Stimulated activated CD4-positive, alpha-beta T cell treated with anti-CD3 and anti-CD28 coated beads, Interleukin-2, amount 100 ng/mL, for 24 hours (primary cell): Measurements from ENCODE around the gene SLC22A25.
"Not testable (repeated sequence)": the region's sequence is repeated elsewhere in the genome, so short reads cannot be mapped to it uniquely, and the experiment has no call there.

Experiments used
- DNase-seq, 2 donors: peaks; one replicate each; pipeline ENCODE4 v3.0.0-alpha.2; 2020

SLC22A25 gene

DNA sequence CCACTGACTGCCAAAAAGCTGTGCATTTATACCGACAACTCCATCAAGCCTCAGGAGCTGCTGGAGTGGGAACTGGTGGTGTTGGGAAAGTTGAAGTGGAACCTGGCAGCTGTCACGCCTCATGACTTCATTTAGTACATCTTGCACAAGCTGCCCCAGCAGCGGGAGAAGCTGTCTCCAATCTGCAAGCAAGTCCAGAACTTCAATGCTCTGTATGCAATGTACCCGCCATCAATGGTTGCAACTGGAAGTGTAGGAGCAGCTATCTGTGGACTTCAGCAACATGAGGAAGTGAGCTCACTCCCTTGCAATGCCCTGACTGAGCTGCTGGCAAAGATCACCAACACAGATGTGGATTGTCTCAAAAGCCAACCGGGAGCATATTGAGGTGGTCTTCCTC, at the start of gene SLC22A25:
Gene SLC22A25 (minus strand): TSS at position 67 of the 400 bp plus-strand sequence. CDS start 13,947 bp downstream, outside the sequence.
- DNase-seq, result no peak

DNA sequence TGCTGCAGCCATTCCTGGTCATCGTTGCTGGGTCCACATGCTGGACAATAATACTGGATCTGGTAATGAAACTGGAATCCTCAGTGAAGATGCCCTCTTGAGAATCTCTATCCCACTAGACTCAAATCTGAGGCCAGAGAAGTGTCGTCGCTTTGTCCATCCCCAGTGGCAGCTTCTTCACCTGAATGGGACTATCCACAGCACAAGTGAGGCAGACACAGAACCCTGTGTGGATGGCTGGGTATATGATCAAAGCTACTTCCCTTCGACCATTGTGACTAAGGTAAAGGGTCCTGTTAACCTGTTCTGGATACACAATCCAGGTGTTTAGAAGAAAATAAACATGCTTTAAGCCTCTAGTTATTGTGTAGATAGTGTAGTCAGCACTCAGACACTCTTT, 46.9 kb upstream of the SLC22A25 start:
- DNase-seq, result no peak

DNA sequence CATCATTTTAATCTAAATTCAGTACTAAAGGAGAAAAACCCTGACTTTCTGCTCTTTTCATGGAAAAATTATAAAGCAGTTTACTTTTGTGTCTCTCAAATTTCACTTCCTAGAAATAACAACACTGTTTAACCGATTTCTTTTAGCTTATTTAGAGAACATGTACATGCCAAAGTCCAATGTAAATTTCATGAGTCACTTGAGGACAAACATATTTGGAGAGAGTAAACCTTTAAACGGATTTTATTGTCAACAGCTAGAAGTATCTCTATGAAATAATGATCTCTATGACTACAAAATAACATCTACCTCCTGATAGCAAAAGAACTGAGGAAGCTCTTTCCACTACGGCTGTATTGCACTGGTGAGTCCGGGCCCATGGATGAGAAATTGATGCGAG, 46.3 kb upstream of the SLC22A25 start:
- DNase-seq, result no peak

DNA sequence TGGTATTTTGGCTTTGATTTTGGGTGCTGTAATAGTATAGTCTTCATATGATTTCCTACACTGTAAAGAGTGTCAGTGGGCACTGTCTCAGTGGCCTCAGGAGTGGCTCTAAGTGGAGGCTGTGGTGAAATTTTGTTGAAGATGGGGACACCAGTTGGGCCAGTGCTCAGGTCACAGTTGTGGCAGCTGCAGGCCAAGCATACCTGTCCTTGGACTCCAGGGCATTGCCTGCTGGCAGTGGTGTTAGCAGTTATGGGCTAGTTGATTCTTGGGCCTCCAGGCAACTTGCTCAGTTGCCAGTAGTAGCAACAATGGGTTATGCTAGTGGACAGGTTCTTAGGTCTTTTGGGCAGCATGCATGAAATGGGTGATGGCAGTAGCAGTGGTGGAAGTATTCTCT, 39.2 kb upstream of the SLC22A25 start:
- DNase-seq, result no peak

DNA sequence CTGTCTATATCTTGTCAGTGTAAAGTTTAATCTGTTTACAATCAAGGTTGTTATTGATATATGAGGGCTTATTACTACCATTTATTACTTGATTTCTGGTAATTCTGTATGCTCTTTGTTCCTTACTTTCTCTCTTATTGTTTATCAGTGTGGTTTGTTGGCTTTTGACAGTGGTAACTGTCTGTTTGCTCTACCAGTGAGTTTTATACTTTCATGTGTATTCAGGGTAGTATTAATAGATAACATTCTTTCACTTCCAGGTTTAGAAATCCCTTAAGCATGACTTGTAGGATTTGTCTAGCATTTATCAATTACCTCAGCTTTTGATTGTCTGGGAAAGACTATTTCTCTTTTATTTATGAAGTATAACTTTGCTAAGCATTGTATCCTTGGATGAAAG, 37.5 kb upstream of the SLC22A25 start:
- no peak for DNase-seq

DNA sequence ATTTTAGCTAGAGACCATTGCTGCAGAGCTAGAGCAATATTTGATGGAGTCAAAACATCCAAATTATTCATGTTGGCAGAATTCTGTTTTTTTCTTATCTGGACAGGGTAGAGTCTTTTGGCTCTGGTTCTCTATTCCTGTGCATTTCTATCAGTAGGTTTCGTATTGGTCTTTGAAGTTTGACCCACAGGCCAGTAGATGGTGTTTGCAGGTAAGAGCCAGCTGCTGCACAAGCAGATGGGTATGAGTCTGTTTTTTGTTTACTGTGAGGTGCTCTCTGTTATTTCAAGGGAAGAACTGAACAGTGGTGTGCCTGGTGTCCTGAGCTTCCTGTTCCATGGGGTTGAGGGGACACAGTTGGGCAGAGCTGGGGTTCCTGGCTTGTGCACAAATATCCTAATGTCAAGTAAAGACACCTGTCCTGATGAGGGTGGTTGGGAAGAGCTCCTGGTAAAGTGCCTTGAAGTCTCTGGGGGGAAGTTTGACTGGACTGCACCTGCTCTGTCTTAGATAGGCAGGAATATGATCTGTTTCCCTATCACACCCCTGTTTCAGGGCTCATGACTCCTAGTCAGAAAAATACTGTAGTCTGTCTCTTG, 34.0 kb upstream of the SLC22A25 start:
- DNase-seq, result no peak

DNA sequence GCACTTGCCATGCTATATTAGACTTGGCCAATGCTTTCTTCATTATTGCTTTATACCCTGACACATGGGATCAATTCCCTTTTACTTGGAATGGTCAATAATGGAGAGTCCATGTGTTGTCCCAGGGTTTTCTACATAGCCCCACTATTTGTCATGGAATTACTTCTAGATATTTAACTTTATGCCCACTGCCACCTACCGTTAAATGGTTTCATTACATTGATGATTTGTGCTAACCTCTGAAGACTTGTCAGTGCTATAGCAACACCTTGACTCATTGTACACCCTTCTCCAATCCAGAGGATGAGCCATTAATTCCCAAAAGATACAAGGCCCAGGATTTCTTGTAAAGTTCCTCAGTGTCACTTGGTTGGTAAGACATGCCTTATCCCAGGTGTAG, 31.4 kb upstream of the SLC22A25 start:
- DNase-seq, result no peak

DNA sequence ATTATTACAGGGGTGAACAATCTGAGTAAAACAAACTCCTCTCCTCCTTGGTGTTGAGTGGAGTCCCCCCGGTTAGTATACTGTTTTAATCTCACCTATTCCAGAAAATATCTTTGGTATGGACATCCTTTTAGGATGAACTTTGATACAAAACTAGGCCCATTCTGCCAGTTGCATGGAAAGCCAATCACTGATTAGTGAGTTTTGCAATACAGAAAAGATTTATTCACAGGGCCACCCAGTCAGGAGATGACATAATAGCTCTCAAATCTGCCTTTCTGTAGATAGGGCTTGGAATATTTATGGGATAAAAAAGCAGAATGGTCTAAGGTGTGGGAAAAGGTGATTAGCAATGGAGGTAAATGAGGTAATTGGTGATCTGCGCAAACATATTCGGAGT, 30.3 kb upstream of the SLC22A25 start:
- DNase-seq, result no peak

DNA sequence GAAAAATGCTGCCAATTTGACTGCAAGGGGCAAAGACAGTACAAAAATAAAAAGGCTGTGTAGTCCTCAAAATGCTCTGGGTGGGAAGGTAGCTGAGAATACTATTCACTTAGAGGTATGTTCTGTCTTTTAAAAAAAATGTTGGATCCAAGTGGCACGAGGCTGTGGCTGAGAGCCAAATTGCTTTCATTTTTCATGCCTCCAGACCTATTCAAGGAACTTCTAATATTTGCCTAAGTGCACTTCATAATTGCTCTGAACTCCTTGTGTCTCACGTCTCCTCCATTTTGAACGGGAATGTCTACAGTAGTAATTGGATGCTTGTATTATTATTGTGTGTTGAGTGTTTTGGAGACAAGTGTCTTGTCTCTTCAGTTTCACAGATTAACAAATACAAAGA, 19.1 kb upstream of the SLC22A25 start:
- no peak for DNase-seq

DNA sequence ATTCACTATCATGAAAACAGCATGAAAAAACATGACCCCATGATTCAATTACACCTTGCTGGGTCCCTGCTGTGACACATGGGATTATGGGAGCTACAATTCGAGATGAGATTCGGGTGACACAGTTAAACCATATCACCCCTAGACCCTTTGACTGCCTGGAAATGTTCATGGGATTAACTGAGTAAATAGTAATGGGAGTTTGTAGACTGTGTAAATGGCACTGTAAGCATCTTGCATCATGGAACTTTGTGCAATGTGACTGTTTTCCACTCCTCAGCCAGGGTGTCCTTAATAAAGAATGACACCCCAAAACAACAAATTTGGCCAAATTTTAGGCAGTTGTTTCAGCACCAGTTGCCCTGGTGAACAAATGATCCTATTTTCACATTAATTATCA, 7.9 kb upstream of the SLC22A25 start:
- no peak for DNase-seq

DNA sequence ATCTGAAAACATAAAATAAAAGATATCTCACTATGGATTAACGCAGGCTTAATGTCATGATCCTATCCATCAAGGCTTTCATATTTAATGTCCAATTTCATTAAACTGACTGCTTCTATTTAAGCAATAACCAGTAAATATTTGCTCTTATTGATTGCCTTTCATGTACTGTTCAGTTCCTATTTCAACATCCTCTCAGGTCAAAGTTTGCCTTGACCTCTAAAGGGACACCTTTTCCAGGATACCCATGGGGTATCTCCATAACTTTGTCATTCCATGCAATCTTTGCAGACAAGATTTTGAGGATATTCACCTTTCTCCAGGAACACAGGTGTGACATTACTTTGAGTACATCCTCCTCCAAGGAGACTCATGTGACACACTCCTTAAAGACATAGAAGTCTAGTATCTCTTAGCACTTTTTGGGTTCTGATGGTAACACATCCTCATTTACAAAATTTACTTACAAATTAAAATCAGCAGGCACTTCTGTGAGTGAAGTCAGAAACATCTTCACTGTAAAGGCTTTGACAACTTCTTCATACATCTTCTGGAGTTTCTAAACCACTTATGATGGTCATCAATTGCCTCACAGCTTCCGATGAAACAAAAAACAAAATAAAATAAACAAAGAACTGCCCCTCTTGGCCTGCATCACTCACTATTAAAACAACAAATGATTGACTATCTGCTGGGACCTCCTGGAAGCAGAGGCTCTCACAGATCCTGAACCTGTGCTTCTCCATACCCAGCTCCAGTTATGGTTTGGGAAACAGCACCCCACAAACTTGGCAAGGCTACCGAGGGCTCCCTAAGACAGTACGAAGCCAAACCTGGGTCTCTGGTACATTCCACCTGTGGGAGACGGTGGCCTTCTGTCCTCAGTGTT, 7.0 kb upstream of the SLC22A25 start:
- DNase-seq, result no peak

DNA sequence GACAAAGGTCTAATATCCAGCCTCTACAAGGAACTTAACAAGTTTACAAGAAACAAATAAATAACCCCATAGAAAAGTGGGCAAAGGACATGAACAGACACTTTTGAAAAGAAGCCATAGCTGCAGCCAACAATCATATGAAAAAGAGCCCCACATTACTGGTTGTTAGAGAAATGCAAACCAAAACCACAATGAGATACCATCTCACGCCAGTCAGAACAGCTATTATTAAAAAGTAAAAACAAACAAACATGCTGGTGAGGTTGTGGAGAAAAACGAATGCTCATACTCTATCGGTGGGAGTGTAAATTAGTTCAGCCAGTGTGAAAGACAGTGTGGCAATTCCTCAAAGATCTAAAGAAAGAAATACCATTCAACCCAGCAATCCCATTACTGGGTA, 5.6 kb upstream of the SLC22A25 start:
- no peak for DNase-seq

DNA sequence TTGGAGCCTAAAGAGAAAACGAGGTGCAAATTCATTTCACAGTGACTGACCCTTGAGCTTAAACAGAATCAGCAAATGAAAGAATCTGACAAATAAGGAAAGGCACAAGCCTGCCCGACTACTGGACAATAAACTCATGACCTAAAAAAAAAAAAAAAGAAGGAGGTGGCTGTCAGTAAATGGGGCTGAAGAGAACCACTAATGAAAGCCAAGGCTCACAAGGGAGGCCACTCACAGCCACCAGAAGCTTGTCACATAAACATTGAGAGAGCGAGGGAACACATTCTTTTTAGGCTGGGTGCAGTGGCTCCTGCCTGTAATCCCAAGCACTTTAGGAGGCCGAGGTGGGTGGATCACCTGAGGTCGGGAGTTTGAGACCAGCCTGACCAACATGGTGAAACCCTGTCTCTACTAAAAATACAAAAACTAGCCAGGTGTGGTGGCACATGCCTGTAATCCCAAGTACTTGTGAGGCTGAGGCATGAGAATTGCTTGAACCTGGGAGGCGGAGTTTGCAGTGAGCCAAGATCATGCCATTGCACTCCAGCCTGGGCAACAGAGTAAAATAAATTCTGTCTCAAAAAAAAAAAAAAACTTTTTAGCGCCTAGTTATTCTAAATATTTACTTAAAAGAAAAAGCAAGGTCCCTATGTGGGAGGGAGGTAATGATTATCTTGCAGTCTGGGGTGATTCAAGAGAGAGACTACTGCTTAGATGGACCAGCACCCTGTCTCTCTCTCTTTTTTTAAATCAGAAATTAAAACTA, 4.0 kb upstream of the SLC22A25 start:
- not testable (repeated sequence) for DNase-seq

DNA sequence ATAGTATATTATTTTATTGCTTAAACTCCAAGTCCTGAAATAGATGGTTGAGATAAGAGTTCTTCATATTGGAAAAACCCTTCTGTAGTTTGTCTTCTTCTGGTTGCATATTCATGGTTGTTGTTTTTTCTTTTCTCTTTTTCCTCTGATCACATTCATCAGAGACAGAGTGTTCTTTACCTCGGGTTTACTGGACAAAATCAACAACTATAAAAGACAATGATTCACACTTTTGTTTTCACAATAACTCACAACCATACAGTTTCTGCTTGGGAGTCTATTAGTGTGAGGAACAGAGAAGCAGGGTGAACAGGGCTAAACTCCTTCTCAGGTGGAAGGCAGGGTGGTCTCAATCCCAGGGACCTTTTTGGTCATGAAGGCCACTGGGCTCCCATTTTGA, 2.6 kb upstream of the SLC22A25 start:
- no peak for DNase-seq

DNA sequence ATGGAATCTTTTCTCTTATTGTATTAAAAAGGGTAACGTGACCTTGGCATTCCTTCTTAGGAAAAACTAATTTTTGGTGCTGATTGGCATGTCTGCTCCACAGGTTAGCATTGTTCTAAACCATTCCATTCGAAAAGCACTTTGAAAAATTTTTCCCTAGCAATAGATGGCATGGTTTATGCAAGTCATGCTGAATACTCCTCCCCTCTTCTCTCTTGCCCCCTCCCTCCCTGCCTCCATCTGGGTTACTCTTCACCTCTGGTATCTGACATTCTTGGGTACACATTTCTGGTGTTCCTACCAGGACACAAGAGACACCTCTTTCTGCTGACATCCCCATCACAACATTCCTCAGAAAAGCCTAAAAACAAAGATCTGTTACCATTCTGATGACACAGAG, 1.5 kb upstream of the SLC22A25 start:
- DNase-seq, result no peak

DNA sequence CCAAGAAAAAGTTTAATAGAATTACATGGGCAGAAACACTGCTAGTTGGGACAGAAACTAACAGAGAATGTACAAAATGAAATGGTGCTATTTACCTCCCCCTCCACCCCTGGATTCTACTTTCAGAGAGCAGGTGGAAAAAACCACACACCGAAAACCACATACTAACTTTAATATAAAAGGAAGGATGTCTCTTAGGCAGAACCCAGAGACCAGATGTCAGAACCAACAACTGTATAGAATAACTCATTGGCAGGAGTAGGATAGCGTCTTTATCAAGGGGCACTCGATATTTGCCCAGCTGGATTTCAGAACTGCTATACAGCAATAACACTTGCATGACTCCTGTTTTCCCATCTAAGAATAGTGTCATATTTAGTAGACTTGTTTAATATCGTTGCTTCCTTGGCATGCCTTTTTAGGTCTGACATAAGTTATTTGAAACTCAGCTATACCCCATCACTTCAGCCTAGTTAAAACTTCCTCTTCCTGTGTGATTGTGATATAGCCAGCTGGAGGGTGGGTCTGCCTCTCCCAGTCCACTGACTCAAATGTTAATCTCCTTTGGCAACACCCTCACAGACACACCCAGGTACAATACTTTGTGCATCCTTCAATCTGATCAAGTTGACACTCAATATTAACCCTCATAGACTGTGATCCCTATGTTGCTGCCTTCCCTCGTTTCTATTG, 1.2 kb downstream of the SLC22A25 start:
- DNase-seq, result no peak

DNA sequence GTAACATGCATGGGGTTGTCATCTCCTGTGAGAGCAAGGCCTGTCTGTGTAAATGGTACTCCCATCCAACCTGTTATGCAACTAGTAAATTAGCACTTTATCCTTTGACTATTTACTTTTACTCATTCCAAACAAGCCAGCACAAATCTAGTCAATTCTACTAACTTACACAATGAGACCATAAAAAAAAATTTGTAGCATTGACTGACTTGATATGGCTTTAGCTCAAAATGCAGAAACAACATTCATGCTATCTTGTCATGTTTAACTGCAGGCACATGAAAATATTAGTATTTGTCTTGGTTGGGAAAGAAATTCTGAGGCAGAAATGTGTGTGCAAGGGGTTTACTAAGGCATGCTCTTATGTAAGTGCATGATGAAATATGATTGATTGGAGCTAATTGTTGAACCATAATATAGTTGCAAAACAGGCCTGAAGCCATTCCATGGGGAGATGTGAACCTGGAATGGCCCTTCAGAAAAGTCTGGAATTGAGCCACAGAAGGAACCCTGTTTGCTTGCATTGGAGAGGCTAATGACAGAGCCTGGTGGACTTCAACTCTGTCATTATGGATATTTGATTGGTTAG, 2.5 kb downstream of the SLC22A25 start:
- DNase-seq, result no peak

DNA sequence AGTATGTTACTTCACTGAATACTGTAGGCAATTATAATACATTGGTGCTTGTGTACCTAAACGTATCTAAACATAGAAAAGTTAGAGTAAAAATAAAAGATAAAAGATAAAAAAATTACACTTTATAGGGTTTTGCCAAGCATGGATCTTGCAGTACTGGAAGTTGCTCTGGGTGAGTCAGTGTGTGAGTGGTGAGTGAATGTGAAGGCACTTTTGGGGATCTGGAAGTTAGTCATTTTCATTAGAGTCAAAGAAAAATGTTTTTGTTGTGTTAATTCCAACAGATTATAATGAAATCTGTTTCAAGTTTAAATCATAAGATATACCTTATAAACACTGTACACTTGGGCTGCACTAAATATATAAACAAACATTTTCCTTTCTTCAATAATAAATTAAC, 3.3 kb downstream of the SLC22A25 start:
- no peak for DNase-seq

DNA sequence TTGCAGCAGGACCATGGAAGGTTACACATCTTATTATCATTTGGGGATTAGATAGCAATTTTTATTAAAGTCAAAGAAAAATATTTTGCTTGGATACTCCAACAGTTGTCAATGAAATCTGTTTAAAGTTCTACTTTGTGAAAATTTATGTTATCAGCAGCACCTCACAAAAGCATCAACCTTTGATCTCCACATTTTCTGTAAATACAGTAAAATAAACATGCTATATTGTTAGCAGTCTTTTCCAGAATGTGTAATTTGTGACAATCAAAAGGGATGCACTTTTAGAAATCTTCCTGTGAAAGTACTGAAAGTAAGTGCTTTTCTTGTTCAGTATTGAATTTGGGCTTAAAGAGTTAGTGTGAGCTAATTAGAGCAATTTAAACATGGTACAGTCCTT, 4.1 kb downstream of the SLC22A25 start:
- no peak for DNase-seq

DNA sequence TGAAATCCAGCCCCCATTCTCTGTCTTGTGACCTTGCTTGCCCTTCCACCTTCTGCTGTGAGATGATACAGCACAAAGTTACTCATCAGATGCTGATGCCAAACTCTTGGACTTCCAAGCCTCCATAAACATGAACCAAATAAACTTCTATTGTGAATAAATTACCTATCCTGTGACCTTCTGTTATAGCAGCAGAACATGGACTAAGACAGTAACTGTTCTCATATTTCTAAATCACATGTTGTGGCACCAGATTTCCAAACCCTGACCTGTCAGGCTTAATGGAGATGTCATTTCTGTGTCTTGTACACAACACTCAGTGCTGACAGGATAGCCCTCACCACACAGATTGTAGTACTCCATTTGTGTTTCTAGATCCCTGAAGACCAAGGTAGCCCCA, 6.0 kb downstream of the SLC22A25 start:
- no peak for DNase-seq

DNA sequence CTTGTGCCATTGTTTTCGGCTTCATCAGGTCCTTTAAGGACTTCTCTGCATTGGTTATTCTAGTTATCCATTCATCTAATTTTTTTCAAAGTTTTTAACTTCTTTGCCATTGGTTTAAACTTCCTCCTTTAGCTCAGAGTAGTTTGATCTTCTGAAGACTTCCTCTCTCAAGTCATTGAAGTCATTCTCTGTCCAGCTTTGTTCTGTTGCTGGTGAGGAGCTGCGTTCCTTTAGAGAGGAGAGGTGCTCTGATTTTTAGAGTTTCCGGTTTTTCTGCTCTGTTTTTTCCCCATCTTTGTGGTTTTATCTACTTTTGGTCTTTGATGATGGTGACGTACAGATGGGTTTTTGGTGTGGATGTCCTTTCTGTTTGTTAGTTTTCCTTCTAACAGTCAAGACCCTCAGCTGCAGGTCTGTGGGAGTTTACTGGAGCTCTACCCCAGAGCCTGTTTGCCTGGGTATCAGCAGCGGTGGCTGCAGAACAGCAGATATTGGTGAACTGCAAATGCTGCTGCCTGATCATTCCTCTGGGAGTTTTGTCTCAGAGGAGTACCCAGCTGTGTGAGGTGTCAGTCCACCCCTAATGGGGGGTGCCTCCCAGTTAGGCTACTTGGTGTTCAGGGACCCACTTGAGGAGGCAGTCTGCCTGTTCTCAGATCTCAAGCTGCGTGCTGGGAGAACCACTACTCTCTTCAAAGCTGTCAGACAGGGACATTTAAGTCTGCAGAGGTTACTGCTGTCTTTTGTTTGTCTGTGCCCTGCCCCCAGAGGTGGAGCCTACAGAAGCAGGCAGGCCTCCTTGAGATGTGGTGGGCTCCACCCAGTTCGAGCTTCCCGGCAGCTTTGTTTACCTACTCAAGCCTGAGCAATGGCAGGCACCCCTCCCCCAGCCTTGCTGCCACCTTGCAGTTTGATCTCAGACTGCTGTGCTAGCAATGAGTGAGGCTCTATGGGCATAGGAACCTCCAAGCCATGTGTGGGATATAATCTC, 7.6 kb downstream of the SLC22A25 start:
- DNase-seq, result not testable (repeated sequence)

DNA sequence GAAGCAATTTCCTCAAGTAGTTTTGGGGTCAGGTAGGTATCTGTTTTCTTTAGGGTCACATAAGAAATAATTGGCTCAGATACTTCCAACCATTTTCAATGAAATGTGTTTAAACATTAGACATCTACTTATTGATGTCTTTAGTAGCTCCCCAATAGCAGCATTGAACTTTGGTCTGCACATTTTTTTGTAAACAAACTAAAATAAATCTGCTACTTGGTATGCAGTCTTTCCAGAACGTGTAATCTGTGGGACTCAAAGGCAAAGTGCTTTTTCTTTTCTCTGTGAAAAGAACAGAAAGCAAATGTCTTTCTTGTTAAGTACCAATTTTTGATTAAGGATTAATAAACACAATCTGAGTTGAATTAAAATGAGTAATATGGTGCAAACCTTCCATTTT, 13.6 kb downstream of the SLC22A25 start:
- no peak for DNase-seq
